GM04504 (cell line): ENCODE data around the gene C17orf100.
"Not testable (repeated sequence)": the region's sequence is repeated elsewhere in the genome, so short reads cannot be mapped to it uniquely, and the experiment has no call there.

Experiments used
- DNase-seq: peaks from one replicate; pipeline ENCODE4 v3.0.0-alpha.2; 2012; ENCODE audit warnings: low read depth

Gene C17orf100

DNA sequence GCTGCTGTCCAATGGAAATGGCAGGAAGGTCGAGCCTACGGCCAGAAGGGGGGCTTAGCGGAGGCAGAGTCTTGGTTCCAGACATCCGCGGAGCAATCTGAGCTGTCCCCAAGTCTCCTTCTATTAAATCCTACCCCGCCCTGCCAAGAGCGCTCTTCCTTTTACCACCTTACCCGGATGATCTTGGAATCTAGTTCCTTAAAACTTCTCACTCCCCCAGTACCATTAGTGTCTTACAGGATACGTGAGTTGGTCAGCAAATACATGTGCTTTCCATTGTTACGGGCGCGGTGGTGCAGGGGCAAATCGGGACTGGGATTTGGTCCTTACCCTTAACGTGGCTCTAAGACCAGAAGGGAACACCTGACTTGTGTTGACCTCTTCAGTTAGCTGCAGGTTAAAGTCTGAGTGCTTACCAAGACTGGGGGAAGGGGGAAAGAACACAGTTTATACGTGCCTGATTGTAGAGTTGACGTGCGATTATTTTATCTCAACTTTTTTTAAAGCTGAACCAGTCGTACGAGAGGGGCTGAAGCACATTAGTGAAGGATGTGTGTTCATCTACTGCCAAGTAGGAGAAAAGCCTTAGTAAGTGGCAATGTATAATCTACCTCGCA is 10.2 kb upstream of the C17orf100 start:
- DNase-seq: no peak

DNA sequence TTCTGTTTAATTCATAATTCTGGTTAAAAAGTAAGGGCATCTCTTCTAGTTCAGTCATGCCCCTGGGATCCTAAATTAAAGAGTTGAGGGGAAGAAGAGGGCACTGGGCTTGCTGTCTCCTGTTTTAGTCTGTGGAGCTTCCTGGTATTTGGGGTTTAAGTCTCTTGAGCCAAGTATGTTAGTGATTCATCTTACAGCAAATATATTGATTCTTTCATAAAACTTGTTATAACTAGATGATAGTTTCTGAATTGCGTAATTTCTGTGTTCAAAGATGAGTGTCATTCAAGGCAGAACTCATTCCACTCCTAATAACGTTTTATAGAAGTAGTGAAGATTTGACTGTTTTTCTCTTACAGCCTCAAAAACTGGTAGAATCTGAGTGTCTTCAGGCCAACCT is 9.0 kb upstream of the C17orf100 start:
- no peak for DNase-seq

DNA sequence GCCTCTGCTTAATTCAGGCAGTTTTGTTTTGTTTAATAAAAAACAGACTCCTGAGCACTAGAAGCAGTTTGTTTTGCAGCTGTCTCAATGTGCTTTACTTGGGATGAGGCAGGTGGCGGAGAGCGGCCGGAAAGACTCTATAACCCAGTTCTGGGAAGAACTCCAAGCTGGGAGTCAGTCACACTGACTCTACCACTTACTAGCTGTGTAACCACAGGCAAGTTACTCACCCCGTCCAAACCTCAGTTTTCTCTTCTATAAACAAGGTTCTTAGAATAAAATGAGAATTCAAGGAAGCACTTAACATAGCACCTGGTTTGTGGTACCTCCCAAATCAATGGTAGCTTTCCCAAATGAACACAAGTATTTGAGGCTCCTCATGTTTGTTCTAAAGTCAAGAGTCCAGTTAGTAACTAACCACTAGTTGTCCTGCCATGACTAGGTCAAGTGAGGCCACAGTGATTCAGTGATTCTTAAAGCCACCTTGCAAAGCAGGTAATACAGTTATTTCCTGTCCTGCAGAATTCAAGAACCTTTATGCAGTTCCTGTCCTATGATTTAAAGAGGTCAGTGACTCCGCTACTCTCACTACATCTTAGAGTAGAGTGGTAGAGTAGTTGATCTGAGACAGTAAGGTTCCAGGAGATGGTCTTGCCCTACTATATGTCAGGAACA is 8.0 kb upstream of the C17orf100 start:
- DNase-seq: no peak

DNA sequence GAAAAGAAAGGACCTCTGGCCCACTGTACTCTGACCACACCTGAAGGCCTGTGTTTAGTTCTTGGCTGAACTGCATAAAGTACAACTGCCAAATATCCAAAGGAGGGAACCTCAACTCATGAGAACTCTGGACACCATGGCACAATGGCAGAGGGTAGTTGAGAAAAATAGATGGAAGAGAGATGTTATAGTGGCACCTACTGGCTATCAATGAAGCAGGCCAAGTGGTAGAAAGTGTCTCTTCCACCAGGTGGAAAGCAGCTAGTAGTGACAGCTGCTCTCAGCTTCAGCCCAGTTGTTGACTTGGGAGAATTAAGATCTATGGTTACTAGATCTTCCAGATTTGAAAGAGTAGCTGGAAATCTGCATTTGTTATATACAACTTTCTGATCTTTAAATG is 3.4 kb upstream of the C17orf100 start:
- no peak for DNase-seq

DNA sequence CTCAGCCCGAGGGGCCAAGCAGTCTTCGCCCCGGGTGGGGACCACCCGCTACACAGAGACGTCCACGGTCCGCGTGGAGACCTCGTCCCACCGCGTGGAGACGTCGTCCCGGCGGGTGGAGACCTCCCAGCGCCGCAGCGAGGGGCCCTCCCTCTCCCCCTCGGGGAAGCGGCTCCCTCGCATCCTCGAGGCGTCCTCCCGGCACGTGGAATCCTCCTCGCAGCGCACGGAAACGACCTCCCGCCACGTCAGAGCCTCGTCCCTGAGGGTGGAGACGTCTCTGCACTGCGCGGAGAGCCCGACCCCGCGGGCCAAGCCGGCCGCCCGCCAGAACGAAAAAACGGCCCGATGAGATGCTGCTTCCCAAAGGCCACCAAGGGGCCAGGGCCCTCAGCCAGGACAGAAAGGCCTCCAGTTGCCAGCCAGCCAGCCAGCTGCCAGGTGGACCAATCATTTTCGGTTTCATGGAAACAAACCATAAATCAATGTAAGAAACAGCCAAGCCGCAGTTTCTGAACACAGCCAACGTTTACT is 424 bp downstream of the C17orf100 start:
- no peak for DNase-seq

DNA sequence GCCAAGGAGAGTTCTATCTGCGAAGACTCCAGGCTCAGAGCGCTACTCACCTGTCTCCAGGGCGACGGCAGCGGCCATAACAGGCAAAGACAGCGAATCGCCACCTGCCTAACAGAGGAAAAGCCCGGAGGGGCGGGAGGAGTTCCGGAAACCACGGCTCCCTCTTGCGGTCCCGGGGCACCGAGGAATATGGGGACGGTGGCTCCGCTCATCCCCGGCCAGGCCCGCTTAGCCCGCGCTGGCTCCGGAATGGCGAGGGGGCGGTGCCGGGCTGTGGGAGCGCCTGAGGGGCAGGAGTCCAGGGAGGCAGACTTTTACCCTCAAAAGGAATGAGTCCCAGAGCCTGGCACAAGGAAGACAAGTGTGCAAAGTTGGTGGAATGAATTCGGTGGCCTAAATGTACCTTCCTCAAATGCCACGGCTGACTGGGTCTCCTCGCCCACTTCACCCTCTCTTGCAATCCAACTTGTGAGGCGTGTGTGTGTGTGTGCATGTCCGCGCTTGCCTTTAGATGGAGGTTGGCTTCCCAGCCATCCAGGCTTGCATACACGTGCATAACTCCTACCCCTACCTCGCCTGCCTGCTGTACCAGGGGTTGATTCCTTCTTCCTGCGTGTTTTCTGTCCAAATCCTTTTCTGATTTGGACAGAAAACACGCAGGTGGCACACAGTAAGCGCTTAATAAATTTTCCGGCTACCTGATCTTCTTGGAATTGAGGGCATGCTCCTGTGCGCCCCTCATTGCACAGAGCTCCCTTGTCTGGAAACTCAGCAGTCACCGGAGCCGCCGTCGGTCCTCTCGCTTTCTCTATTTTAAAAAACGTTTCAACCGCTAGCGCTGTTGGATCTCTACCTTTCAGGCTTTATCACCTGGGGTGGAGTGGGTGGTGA is 3.5 kb downstream of the C17orf100 start:
- DNase-seq: no peak

DNA sequence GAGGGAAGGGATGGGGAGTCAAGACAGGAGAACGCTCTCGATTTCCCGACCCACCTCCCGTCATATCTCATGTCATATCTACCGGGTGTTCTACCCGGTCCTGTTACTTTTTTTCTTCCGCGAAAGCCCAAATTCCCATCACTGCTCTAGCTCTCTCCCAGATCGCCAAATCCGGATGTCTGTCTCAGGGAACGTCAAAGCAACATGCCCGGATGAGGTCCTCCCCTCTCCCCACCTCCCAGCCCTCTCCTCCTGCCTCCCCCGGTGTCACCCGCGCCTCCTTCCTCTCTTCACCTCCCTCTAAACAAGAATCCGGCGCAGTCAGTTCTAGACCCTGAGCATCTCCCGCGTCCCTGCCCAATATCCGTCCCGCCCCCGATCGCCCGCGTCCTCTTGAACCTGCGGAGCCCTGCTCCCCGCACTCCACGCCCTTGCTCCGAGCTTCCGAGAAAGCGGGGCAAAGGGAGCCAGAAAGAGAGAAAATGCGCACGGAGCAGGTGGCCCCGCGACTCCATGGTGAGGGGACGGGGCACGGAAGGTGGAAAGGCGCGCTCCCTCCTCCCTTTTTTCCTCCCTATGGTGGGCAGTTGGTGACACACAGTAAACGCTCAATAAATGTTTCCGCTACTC is 4.3 kb downstream of the C17orf100 start:
- not testable (repeated sequence) for DNase-seq

DNA sequence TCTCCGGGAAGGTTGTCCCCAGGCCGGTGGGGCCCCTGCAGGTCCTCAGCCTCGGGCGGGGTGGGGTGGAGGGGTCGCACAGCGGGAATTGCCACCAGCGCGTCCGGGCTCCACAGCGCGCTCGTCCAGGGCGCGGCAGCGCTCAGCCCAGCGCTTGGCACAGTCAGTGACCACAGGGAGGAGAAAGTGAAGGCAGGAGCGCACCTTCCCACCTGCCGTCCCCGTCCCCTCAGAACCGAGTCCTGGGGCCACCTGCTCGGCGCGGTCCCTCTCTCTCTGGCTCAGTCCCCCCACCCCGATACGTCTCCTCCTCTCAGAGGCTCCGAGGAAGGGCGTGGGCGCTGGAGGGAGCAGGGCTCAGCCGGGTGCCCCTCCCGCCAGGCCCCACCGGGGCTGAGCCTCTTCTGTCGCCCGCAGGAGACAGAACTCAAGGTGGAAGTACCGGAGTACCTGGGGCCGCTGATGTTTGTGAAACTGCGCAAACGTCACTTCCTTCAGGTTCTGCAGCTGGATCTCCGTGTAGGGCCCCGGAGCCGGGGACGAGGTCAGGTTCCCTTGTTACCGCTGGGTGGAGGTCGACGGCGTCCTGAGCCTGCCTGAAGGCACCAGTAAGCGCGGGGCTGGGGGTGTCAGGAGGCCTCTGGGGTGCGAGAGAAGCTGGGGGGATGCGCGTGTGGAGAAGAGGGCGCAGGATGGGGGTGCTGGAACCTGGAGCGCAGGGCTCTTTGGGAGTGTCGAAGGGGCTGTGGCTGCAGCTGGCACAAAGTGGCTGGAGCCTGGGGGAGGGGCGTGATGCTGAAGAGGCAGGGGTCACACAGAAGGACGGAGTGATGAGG is 5.5 kb downstream of the C17orf100 start:
- DNase-seq: not testable (repeated sequence)

DNA sequence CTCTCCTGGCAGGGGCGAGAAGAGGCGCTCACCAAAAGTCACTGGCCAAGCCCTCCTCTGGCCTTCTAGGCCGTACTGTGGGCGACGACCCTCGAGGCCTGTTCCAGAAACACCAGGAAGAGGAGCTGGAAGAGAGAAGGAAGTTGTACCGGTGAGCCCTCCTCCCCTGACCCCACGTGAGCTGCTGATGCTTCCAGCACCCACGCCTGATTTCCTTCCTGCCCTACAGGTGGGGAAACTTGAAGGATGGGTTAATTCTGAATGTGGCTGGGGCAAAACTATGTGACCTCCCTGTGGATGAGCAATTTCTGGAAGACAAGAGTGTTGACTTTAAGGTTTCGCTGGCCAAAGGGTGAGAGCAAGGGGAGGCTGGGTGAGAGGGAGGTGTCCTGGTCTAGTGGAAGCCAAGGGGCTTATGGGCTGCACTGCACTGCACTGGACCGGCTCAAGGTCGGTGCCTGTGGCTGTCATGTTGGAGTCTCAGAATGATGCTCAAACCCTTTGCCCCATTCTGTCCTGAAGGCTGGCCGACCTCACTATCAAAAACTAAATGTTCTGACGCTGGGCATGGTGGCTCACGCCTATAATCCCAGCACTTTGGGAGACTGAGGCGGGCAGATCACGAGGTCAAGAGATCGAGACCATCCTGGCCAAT is 6.2 kb downstream of the C17orf100 start:
- DNase-seq: no peak

GRCh38 chr17:6658411-6658810 is 6.8 kb downstream of the C17orf100 start:
- not testable (repeated sequence) for DNase-seq

GRCh38 chr17:6660101-6660500 is 8.5 kb downstream of the C17orf100 start:
- DNase-seq: no peak

- no peak for DNase-seq
Measured at GRCh38 chr17:6660805-6661463, 9.4 kb downstream of the C17orf100 start.

GRCh38 chr17:6661464-6661848 is 9.9 kb downstream of the C17orf100 start:
- no peak for DNase-seq

DNA sequence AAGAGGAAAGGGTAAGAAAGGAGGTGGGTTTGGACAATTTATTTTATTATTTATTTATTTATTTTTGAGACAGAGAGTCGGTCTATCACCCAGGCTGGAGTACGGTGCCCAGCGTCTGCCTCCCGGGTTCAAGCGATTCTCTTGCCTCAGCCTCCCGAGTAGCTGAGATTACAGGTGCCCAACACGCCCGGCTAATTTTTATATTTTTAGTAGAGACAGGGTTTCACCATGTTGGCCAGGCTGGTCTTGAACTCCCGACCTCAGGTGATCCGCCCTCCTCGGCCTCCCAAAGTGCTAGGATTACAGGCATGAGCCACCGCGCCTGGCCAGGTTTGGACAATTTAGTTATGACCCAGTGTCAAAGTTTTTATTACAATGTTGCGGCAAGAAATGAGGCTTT is 11.6 kb downstream of the C17orf100 start:
- DNase-seq: not testable (repeated sequence)

GRCh38 chr17:6666077-6666521 is 14.5 kb downstream of the C17orf100 start:
- peak; percentile 60 for DNase-seq

DNA sequence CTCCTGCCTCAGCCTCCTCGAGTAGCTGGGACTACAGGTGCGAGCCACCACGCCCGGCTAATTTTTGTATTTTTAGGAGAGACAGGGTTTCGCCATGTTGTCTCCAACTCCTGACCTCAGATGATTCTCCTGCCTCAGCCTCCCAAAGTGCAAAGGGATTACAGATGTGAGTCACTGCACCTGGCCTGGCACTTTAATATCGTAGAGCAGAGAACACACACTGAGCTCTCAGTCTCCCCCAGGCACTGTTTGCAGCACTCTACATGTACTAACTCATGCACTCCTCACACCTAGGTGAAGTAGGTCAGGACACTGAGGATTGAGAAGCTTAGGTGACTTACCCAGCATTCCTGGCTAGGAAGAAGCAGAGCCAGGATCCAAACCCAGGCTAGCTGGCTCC is 15.0 kb downstream of the C17orf100 start:
- DNase-seq: no peak

DNA sequence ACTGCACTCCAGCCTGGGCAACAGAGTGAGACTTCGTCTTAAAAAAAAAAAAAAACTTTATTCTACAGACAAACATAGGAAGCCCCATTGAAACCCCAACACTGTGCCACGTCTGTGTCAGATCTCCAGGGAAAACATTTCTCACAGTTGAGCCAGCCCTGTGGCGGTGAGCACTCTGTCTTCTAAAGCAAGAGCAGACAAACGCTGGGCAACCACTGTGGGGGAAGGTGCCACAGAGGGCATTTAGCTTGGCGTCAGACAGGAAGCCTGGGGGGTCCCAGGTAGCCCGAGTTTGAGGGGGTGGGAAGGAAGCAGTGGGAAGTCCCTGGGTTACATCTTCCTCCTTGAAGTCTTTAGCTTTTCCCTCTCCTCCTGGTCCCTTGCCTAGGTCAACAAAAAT is 16.0 kb downstream of the C17orf100 start:
- DNase-seq: no peak

DNA sequence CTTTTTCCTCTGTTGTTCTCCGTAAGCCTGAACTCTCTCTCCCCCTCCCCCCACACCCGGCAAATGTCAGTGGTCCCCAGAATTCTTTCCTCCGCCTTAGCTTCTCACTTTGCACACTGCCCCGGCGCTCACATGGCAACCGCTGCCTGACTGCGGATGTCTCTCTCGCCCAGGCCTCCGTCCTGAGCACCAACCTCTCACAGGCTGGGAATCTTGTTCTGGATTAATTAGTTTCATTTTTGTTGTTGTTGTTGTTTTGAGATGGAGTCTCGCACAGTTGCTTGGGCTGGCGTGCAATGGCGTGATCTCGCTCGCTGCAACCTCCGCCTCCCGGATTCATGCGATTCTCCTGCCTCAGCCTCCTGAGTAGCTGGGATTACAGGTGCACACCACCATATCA is 16.7 kb downstream of the C17orf100 start:
- DNase-seq: no peak

GRCh38 chr17:6668727-6669425 is 17.3 kb downstream of the C17orf100 start:
- no peak for DNase-seq
